Fibroblast of lung (primary cell): Measurements from ENCODE around the gene SUSD6.

Experiments
- EZH2 ChIP-seq: IDR thresholded peaks from 2 replicates; pipeline ENCODE4 v1.5.1; 2012; ENCODE audit warnings: low read length, control low read depth, mild to moderate bottlenecking; ENCODE audit errors: missing control alignments
- TF ChIP-seq, protein P1 (sequence below), 2 donors: IDR thresholded peaks in 1 of 2; conservative IDR thresholded peaks in 1 of 2; 1 replicate in 1 of 2; 2 replicates in 1 of 2; pipeline ENCODE4 v1.5.1; 2011 to 2012; ENCODE audit warnings: low read length in 2 of 2, control low read depth in 1 of 2, inconsistent platforms in 1 of 2, low read depth in 1 of 2, mild to moderate bottlenecking in 1 of 2

DNA sequence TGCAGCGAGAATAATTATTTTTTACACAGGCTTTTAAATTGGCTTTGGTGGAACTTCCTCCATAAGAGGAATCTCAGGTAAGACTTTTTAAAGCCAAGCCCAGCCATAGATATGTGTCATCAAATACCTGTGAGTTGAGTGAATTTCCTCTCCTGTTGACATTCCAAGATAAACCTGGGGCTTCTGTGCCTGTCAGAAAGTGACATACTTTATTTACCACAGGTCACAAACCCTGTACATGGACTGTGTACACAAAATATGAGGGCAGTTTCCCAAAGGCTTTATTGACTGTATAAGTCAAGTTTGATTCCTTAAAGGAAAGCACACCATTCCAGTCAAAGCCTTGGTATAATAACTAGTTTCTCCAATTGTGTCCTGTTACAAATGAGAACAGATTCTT, 129.7 kb downstream of the SUSD6 start:
- no peak for TF ChIP-seq EZH2
- TF ChIP-seq, protein P1, sequence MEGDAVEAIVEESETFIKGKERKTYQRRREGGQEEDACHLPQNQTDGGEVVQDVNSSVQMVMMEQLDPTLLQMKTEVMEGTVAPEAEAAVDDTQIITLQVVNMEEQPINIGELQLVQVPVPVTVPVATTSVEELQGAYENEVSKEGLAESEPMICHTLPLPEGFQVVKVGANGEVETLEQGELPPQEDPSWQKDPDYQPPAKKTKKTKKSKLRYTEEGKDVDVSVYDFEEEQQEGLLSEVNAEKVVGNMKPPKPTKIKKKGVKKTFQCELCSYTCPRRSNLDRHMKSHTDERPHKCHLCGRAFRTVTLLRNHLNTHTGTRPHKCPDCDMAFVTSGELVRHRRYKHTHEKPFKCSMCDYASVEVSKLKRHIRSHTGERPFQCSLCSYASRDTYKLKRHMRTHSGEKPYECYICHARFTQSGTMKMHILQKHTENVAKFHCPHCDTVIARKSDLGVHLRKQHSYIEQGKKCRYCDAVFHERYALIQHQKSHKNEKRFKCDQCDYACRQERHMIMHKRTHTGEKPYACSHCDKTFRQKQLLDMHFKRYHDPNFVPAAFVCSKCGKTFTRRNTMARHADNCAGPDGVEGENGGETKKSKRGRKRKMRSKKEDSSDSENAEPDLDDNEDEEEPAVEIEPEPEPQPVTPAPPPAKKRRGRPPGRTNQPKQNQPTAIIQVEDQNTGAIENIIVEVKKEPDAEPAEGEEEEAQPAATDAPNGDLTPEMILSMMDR (conservative IDR thresholded peaks at IDR 0.05 in 1 of 2, IDR thresholded peaks at IDR 0.05 in 1 of 2; ENCODE audit: low read depth in 1 of 2, low read length in 2 of 2): no peak
